H54 (cell line): ENCODE measurements around the gene TSPAN18.
A peak's percentile ranks its signal among the peaks of the same experiment; 100 is the strongest.

Experiments
- DNase-seq: peaks from one replicate; pipeline ENCODE4 v3.0.0; 2011; ENCODE audit warnings: low spot score, mixed read lengths; ENCODE audit not compliant: insufficient read length
- FAIRE-seq: peaks from 3 replicates; lab custom pipeline; 2011; peaks lifted over from hg19 to GRCh38; lab: Jason Lieb, UNC
- POLR2A ChIP-seq: IDR thresholded peaks from 2 replicates; pipeline ENCODE4 v1.6.1; 2011; ENCODE audit warnings: low read depth, mild to moderate bottlenecking, low read length

TSPAN18 gene

DNA sequence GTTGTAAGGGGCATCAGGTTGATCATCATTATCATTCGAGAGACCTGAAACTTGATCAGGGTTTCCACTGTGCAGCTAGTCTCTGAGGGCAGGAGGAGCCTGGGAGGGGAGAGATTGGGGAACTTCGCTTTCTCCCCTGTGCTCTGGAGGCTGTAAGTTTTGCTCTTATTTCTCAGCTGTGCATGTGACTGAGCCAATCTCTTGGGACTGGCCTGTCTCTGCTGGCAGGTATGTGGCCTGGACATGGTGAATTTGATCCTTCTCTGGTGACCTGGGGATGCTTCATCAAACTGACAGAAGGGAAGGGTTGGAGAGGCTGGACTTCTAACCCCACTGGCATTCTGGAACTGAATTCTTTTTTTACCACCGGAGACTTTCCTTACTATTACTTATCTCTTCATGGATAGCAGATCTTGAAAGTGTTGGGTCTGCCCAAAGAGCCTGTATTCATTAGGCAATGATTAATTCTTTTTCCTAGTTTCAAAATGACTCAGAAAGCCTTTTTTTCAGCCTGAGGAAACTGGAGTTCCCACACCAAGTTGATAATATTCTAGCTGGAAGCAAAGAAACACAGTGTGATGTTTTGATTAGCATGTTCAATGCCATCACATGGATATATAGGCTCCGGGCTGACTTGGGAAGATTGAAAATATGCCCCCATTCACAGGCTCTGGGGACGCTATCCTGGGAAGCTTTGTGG, 36.5 kb downstream of the TSPAN18 start:
- TF ChIP-seq POLR2A = no peak
- FAIRE-seq (no peak), DNase-seq (no peak)

DNA sequence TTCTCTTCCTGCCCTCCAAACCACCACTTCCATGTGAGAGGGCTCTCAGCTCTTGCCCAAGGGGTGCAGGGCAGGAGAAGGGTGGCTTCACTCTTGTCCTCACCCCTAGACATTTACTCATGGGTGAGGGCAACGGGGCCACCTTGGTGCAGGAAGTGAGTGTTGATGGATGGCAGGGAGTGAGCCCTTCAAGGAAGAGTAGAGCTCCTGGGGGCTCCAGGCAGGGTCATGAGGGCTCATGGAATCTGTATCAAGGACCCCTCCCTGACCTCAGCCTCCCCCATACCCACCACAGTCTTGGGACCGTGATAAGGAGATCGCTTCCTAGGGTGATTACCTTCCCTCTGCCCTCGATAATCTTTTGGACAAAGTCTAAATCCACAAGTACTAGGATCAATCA, 37.8 kb downstream of the TSPAN18 start:
- no peak for TF ChIP-seq POLR2A
- no peak for DNase-seq
- no peak for FAIRE-seq

DNA sequence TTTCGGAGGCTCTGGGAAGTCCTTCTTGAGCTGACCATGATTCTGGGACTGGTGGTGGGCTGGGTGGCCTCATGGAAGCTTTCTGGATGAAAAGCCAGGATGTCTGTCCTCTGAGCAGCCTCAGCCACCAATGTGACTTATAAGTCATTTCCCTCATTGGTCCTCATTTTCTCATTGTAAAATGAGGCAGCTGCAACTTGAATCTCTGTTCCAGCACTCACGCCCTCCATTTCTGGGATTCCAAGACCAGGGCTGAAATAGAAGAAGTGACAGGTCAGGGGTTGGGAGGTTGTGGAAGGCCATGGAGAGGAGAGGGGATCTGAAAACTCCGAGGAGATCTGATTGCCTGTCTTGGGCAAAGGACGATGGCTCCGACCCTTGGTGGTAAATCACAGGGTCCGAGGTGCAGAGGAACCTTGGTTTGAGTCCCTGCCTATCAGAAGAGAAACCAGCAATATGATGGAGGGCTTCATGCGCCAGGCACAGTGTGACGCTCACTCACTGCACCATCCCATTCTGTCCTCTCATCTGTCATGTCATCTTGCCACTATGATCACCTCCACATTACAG, 38.3 kb downstream of the TSPAN18 start:
- no peak for TF ChIP-seq POLR2A
- no peak for FAIRE-seq
- no peak for DNase-seq

DNA sequence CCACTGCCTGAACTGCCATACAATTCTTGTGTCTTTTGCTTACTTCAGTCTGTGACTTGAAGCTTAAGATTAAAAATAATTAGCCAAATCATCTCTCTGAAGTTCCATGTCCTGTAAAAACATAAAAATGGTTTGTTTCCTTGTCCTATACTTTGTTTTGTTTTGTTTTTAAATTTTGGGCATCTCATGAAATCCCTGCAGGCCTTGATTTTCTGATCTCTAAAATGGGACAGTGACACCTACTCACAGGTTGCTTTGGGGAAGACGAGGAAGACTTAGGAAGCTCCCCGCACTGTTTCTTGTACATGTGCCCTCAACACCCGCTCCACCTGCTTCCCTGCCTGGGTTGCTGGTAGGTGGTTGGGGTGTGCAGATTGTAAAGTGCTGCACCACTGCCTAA, 38.9 kb downstream of the TSPAN18 start:
- DNase-seq = no peak
- no peak for FAIRE-seq
- TF ChIP-seq POLR2A = no peak

DNA sequence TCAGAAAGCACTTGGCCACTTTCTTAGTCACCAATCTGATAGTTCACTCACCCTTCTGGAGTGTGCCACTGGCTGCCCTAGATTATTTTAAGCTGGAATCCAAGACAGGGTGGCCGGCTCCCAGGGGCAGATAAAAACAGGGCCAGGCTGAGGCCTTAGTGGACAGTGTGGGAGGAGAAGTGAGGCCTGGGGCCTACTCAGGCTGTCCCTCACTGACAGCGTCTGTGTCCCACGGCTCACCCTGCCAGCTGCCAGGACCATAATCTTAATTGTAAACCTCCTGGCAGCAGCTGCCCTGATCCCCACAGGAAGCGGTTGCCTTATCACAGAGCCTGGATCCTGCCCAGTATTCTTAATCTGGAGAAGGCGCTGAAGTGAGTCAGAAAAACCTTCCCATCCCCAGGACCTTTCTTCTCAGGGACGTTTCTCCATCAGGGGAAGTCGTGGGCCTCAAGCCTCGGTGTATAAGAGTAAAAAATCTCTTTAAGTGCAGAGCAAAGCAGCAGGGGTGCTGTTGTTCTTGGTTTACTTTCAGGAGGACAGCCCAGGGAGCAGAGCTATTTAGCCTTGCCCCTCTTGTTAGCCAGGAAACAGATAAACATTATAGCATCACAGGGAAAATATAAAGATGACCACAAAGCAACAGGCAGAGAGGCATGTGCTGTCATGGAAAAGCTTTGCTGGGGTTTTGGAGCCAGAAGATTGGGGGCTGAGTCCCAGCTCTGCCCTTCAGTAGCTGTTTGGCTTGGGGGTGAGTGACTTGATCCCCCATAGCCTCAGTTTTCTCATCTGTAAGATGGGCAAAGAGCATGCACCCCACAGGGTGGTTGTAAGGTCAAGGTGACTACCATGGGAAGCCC, 39.6 kb downstream of the TSPAN18 start:
- no peak for TF ChIP-seq POLR2A
- DNase-seq = no peak
- no peak for FAIRE-seq

DNA sequence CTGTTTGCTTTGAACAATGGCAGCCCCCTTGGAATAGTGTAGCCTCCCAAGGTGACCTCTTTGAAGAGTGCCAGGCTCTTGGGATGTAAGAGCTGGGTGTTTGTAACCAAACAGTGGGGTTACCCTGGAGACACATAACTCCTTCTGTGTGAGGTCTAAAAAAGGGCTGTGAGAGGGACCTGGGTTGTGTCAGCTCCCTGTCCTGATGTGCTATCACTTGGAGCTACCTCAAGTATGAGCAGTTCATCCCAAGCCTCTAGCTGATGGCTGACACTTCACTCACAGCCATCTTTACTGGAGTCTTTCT, 40.2 kb downstream of the TSPAN18 start:
- TF ChIP-seq POLR2A = no peak
- FAIRE-seq (no peak), DNase-seq (no peak)

DNA sequence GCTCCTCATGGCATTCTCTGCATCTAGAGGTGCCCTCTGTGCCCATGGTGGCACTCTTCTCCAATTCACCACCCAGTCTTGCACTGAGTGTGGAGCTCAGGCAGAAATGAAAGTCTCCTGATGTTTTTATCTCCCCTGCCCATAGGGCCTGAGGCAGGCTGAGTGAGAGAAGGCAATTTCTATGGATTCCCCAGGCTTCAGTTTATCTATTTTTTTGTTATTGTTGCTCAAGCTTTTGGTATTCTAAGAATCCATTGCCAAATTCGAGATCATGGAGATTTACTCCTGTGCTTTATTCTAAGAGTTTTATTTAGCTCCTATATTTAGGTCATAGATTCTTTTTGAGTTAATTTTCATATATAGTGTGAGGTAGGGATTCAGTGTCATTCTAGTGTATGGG, 40.7 kb downstream of the TSPAN18 start:
- FAIRE-seq = no peak
- no peak for DNase-seq
- TF ChIP-seq POLR2A = no peak

DNA sequence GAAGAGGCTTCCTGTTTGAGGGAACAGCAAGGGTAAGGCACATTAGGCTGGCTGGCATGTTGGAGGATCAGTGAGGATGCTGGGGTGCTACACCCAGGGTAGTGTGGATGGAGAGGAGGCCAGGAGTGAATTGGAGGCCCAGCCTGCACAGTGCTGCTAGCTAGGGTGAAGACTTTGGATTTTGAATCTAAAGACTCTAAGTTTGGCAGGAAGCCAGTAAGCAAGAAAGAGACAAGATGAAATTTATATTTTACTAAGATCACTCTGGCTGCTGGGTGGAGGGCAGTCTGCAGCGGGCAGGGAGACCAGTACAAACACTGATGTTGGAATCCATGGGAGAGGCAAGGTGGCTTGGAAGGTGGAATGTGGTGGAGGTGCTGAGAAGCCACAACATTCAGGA, 43.6 kb downstream of the TSPAN18 start:
- FAIRE-seq (no peak), DNase-seq (no peak)
- no peak for TF ChIP-seq POLR2A

DNA sequence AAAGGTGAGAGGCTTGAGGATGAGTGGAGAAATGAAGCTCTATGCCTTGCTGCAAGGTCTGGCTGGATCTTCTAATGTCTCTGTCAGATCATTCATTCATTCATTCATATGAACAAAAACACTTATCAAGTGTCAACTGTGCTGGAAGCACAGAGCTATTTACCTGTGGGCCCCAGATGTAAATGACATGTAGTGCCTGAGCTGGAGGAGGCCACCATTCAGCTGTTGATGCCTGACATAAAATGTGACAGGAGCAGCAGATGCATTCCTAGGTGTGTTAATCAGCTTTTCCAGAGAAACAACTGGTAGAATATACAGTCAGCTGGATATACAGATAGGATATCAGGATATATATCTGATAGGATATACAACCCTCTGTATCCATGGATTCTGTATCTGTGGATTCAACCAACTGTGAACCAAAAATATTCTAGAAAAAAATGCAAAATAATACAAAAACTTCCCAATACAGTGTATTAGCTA, 44.5 kb downstream of the TSPAN18 start:
- FAIRE-seq = no peak
- no peak for TF ChIP-seq POLR2A

DNA sequence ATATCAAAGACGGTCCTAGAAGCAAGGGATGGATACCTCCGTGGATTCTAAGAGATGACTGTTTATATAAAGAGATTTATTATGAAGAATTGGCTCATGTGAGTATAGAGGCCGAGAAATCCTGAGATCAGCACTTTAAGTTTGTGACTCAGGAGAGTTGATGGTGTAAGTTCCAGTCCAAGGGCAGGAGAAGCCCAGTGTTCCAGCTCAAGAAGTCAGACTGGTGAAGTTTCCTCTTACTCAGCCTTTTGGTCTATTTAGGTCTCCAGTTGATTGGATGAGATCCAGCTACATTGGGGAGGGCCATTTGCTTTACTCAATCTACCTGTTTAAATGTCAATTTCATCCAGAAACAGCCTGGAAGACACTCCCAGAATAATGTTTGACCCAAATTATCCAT, 45.1 kb downstream of the TSPAN18 start:
- FAIRE-seq (no peak), DNase-seq (no peak)
- TF ChIP-seq POLR2A = no peak

More for the DNA sequence above, 44.5 kb downstream of the TSPAN18 start:
- no peak for DNase-seq

DNA sequence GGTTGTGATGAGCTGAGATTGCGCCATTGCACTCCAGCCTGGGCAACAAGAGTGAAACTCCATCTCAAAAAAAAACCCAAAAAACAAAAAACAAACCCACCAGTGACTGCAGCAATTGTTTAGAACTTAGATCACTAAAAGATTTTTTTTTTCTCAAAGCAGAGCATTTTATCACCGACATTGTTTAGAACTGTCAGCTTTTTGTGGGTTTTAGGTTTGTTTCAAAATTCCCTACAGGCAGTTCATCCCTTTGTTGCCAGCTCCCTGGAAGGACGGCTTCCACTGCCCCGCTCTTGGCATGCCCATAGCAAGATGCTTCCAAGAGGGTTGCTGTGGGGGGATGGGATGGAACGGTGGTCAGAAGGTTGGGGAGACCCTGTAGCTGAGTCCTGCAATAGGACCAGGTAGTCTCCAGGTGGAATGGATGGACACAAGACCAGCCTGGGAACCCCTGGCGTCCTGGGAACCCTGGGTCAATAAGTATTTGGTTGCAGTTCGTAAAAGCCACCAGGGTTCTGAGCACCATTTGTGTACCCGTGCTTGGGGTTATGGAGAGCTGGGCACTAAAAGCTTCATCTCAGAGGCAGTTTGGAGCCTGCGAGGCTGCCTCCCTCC, 46.7 kb downstream of the TSPAN18 start:
- no peak for TF ChIP-seq POLR2A
- no peak for FAIRE-seq
- no peak for DNase-seq

DNA sequence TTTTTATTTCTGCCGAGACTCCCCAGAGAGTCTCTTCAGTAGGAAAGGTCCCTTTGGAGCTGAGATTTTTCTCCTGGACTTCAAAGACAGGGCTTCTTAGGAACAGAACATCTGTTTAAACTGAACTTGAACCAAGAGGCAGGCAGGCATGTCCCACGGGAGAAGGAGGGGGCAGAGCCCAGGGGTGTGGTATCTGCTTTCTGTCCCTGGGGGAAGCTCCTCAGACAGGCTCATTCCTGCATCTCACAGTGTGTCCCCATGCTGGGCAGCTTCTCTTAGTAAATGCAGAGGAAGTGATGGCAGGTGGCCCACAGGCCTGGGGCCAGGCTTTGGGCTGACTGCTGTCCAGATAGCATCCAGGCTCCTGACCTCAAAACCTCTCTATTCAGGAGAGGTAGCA, 47.3 kb downstream of the TSPAN18 start:
- DNase-seq = no peak
- no peak for FAIRE-seq
- no peak for TF ChIP-seq POLR2A

DNA sequence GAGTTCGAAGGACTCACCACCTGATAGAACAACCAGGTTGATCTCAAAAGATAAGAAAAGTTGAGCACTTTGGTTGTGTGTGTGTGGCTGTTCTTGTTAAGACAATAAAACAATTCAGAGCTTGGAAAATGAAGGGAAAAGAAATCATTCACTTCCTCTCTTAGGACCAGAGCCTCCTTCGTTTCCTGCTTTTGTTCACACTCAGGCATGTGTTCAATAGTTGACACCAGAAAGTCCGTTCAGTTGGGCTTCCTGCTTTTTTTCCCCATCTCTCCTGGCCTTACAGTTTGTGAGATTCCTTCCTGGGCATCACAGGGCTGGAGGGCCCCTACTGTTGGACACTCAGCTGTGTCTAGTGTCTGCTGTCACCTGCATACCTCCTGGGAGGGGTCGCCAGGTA, 48.0 kb downstream of the TSPAN18 start:
- FAIRE-seq (no peak), DNase-seq (no peak)
- no peak for TF ChIP-seq POLR2A

DNA sequence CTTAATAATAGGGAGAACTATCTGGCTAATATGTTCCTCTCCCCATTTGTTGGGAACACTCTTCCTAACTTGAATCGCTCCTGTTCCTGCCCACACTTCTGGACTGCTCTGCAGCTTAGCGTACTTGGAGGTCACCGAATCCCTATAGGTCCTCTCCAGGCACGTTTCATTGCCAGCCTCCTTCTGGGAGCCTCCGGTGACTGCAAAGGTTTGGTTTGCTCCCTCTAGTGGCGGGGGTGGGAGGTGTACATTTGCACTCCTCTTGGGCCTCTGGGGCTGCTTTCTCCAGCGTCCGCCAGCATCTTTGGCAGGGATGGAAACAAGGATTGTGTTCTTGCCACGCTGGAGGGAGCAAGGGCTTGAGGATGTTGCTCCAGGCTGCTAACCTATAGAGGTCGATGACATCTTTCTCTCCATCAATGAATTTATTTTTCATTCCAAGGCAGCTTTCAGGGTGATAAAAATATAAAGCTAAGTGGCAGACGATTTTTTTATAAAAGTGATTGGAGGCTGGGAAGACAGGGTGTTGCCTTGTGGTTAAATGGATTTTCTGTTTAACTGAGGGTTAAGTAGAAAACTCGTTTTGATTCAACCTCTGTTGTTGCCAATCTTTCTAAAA, 48.7 kb downstream of the TSPAN18 start:
- no peak for TF ChIP-seq POLR2A
- DNase-seq = peak; percentile 70
- FAIRE-seq = no peak
